ENCODE measurements around the gene PHYKPL. TPM values are rescaled to one million over a fixed set of nuclear protein-coding genes. Genes with fewer than 3 reads are reported as not detected.

Gene PHYKPL
- total and polyA plus RNA-seq, 2 of the 8 experiments (the other 6 are each of a cell fraction or from before 2014, with no cell fraction given): 25.1 to 32.1 TPM

GRCh38 chr5:178273041-178273440 lies 40.4 kb upstream of the PHYKPL start:
- WGBS, 2 experiments (ENCODE audit: extremely low coverage in 1 of 2, insufficient coverage in 1 of 2, insufficient read length in 1 of 2, insufficient replicate concordance in 2 of 2, low coverage in 1 of 2, low lambda C conversion rate in 2 of 2, missing lambda C conversion rate in 1 of 2): 88% methylated on average over 15 of the region's 15 CpGs; no CpG with 5 or more reads in 1 of the 2 experiments
- Histone ChIP-seq H4K8ac (ENCODE audit: extremely low read depth, insufficient read depth, low read length) (no peak overlapping the region), H4K91ac (replicated peaks; ENCODE audit: insufficient read length, low read length) (no peak overlapping the region), H3K4me3 (ENCODE audit: extremely low read depth in 1 of 4, insufficient read depth in 2 of 4, low read depth in 3 of 4, low read length in 4 of 4) (no peak overlapping the region), H2BK120ac (replicated peaks; ENCODE audit: low read depth, low read length) (no peak overlapping the region), H4K5ac (ENCODE audit: insufficient read length, low read depth, low read length) (no peak overlapping the region), H2BK12ac (ENCODE audit: low read depth, low read length) (no peak overlapping the region), H3K18ac (ENCODE audit: extremely low read depth, low read length) (no peak overlapping the region), H3K4me1 (replicated peaks in 1 of 4; ENCODE audit: control insufficient read depth in 3 of 4, insufficient read depth in 4 of 4, low read length in 3 of 4) (no peaks in the 10 kb centered on the region), H3K4ac (replicated peaks; ENCODE audit: insufficient read length, low read depth, low read length) (no peak overlapping the region), H3K27ac (ENCODE audit: low read depth, low read length) (no peak overlapping the region), H3K9me3 (ENCODE audit: insufficient read depth in 2 of 2, low read depth in 1 of 2, low read length in 1 of 2) (no peaks in the 10 kb centered on the region), H4K20me1 (replicated peaks in 1 of 2; ENCODE audit: control insufficient read depth in 1 of 2, insufficient read depth in 2 of 2, low read length in 2 of 2) (peaks cover 0 to 3% of the 10 kb centered on the region in 2 experiments), H3K23ac (ENCODE audit: insufficient read length) (no peak overlapping the region), H2BK20ac (ENCODE audit: low read length) (no peak overlapping the region), H3K56ac (replicated peaks; ENCODE audit: insufficient read length, low read depth, low read length) (no peak overlapping the region), H2AK5ac (ENCODE audit: low read depth, low read length) (no peak overlapping the region), H3K27me3 (replicated peaks in 1 of 4; ENCODE audit: control insufficient read depth in 3 of 4, extremely low read depth in 1 of 4, insufficient read depth in 3 of 4, low read length in 3 of 4) (0 out of 7 replicates have a peak, but pooled peaks cover 0 to under 1% (median 0%) of the 10 kb centered on the region in 4 experiments), H3K4me2 (ENCODE audit: insufficient read depth in 1 of 2, low read depth in 2 of 2, low read length in 2 of 2) (no peak overlapping the region), H3K9ac (replicated peaks in 1 of 4; ENCODE audit: extremely low read depth in 1 of 4, low read depth in 3 of 4, low read length in 3 of 4) (no peak overlapping the region), H3K79me2 (ENCODE audit: control insufficient read depth in 1 of 2, insufficient read depth in 2 of 2, low read length in 2 of 2) (no peaks in the 10 kb centered on the region), H2AFZ (ENCODE audit: low read length) (no peak overlapping the region), H2BK5ac (ENCODE audit: low read depth, low read length) (no peak overlapping the region; the same call in 1 of the 2 replicates), H2BK15ac (ENCODE audit: low read length) (no peak overlapping the region), H3K36me3 (ENCODE audit: control insufficient read depth in 2 of 4, insufficient read depth in 4 of 4, low read length in 3 of 4) (no peaks in the 10 kb centered on the region), H3K14ac (ENCODE audit: insufficient read length) (no peak overlapping the region), H3K79me1 (ENCODE audit: low read depth, low read length) (no peaks in the 10 kb centered on the region), H3K23me2 (ENCODE audit: low read depth, low read length) (peaks cover 6% of the 10 kb centered on the region; the same call in 1 of the 2 replicates)
- DNase-seq (ENCODE audit: low read depth in 1 of 2, low spot score in 2 of 2): no peak
- CTCF ChIA-PET (ENCODE audit: partially characterized antibody): interaction anchor here (1.3 to 3.7 kb wide), 3 partner anchors 10 to 38 kb away, joined by 3 to 38 read pairs (median 8); no protein-coding TSS in a partner anchor
- POLR2A ChIA-PET (ENCODE audit: partially characterized antibody): no interaction called here
- no peak for TF ChIP-seq EGR1 (IDR thresholded peaks at IDR 0.05; ENCODE audit: borderline replicate concordance, low read depth, low read length)
- no peak for TF ChIP-seq KDM5A (IDR thresholded peaks at IDR 0.05; ENCODE audit: low read length)
- no peak for TF ChIP-seq JUN (IDR thresholded peaks at IDR 0.05; ENCODE audit: low read depth, low read length)
- no peak for FAIRE-seq
